ENCODE data around the gene TCOF1.

Gene TCOF1

DNA sequence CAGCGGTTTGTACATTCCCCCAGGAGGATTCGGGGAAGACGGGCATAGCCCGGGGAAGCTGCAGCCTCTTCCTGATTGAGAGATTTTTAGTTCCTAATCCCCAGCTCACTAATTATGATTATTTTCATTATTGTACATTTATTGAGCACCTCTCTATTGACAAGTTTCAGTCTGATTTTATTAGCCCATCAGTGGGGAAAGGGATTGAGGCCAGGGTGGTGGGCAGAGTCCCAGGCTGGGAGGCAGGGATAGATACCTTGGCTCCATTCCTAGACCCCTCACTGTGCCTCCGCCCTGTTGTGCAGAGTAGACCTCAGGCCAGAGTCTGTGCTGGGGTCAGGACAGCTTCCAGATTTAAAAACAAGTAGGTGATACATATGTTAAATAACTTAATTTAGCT, 27.2 kb downstream of the TCOF1 start:
- Mint-ChIP-seq H3K9me3 (no peaks in the 10 kb centered on the region), H3K4me3 (no peak overlapping the region), H3K27ac (no peak overlapping the region), H3K27me3 (no peaks in the 10 kb centered on the region), H3K4me1 (ENCODE audit: low read depth) (no peaks in the 10 kb centered on the region), H3K36me3 (ENCODE audit: low read depth) (peaks cover 100% of the 10 kb centered on the region)
- DNase-seq: no peak

DNA sequence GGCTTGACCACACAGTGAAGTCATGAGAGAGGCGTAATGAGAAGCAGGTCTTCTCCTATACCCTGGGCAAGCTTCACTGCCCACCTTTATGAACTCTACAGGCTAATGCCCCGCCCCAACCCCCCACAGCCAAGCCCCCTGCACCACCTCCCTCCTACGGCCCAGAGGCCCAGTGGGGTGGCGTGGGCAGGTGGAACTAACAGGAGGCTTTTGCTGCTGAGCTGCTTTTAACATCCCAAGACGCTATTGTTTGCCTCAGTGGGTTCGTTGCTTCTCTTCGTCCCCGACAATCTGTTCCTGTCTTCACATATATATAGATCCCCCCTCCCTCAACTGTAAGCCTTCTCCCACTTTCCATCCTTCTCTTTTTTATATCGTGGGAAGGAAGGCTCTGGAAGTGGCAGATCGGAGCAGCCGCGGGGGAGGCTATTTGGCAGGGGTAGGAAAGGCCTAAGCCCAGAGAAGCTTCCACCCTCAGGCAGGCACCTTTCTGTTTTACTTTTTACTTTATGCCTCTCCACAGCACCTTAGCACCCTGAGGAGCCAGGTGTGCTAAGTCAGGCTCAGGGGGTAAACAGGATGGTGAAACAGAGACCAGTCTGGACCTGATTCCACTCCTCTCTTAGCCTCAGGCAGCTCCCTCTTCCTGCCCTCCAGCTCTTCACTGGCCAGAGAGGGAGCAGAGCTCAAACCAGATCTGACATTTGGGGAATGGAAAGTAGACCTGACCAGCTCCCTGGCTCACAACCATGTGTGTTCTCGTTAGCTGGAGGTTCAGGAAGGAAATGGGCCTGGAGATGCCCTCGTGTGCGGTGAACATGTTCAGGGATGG, 28.7 kb downstream of the TCOF1 start:
- H3K27ac Mint-ChIP-seq: peak overlapping the region; percentile 35
- H3K9me3 Mint-ChIP-seq: no peaks in the 10 kb centered on the region
- H3K36me3 Mint-ChIP-seq (ENCODE audit: low read depth): peaks cover 100% of the 10 kb centered on the region

DNA sequence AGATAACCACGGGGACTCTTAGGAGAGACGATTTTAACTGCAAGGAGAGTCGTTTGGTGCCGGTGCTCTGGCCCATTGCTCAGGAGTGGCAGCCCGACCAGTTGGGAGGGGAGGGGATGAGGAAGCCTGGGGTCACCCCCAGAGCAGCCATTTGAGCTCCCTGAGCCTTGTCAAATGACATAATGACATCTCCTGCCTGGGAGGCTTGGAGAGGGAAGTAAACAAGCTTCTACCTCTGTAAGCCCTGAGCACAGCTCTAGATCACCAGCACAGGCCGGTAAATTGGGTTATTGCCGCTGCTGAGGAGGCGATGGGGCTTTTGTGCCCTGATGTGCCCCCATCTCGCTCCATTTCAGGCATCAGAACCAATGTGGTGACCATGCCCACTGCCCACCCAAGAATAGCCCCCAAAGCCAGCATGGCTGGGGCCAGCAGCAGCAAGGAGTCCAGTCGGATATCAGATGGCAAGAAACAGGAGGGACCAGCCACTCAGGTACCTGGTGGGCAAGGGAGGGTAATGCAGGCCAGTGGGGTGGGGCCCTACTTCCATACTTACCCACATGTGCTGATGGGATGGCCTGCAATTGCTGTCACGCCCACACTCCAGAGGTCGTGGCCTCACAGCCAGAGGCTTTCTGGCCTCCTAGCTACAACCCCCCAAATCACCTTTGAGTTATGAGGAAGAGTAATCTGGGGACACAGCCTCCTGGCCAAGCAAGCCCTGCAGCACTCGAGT, 32.2 kb downstream of the TCOF1 start:
- peak overlapping the region; percentile 44 for H3K27ac Mint-ChIP-seq

More for the DNA sequence above, 28.7 kb downstream of the TCOF1 start:
- H3K4me1 Mint-ChIP-seq (ENCODE audit: low read depth): no peaks in the 10 kb centered on the region
- H3K4me3 Mint-ChIP-seq: no peak overlapping the region
- DNase-seq: no peak
- H3K27me3 Mint-ChIP-seq: no peaks in the 10 kb centered on the region

DNA sequence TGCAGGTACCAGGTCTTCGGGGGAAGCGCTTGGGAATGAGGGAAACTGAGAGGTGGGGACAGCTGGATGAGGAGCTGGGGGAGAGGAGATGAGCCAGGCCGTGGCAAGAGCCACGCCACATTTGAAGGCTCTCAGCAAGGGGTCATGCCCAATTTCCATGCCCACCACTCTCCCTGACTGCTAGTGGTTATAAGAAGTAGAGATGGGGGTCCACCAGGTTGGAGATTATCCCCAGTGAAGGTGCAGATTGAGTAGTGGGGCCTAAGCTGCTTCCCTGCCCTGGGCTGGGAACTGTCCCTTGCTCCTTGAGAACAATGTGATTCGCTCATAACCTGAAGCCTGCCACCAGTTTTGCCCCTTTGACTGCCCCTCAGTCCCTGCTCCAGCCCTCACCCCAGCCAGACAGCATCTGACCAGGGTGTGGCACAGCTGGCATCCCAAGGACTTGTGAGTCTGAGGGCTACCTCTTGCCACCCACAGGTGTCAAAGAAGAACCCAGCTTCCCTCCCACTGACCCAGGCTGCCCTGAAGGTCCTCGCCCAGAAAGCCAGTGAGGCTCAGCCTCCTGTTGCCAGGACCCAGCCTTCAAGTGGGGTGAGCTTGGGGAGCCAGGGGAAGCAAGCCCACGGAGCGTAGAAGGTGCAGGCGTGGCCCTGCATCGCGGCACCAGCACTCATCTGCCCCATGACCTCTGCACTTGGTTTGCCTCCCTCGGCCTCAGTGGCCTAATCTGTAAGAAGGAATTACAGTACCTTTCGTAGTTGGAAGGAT, 33.8 kb downstream of the TCOF1 start:
- H3K36me3 Mint-ChIP-seq (ENCODE audit: low read depth): peaks cover 99% of the 10 kb centered on the region
- H3K9me3 Mint-ChIP-seq: no peaks in the 10 kb centered on the region
- no peak for DNase-seq
- H3K27me3 Mint-ChIP-seq: no peaks in the 10 kb centered on the region
- H3K4me1 Mint-ChIP-seq (ENCODE audit: low read depth): peaks cover 1% of the 10 kb centered on the region
- peak overlapping the region; percentile 44 for H3K27ac Mint-ChIP-seq
- no peak overlapping the region for H3K4me3 Mint-ChIP-seq

More for the DNA sequence above, 32.2 kb downstream of the TCOF1 start:
- no peak for DNase-seq
- H3K9me3 Mint-ChIP-seq: no peaks in the 10 kb centered on the region
- no peak overlapping the region for H3K4me3 Mint-ChIP-seq
- H3K27me3 Mint-ChIP-seq: no peaks in the 10 kb centered on the region
- peaks cover 1% of the 10 kb centered on the region for H3K4me1 Mint-ChIP-seq (ENCODE audit: low read depth)
- peaks cover 100% of the 10 kb centered on the region for H3K36me3 Mint-ChIP-seq (ENCODE audit: low read depth)

DNA sequence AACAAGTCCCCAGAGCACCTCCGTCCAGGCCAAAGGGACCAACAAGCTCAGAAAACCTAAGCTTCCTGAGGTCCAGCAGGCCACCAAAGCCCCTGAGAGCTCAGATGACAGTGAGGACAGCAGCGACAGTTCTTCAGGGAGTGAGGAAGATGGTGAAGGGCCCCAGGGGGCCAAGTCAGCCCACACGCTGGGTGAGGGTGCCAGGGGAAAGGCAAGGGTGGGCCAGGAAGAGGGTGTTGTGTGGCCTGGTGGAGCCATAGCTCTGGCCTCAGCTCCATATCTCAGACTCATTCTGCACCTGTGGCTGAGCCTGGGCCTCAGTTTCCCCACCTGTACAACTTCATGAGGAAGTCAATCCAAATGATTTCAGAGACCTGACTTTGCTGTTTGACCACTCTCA, 34.5 kb downstream of the TCOF1 start:
- H3K4me1 Mint-ChIP-seq (ENCODE audit: low read depth): peaks cover 1% of the 10 kb centered on the region
- no peaks in the 10 kb centered on the region for H3K9me3 Mint-ChIP-seq
- peaks cover 99% of the 10 kb centered on the region for H3K36me3 Mint-ChIP-seq (ENCODE audit: low read depth)
- H3K27me3 Mint-ChIP-seq: no peaks in the 10 kb centered on the region
- no peak overlapping the region for H3K27ac Mint-ChIP-seq
- DNase-seq: no peak
- H3K4me3 Mint-ChIP-seq: no peak overlapping the region

DNA sequence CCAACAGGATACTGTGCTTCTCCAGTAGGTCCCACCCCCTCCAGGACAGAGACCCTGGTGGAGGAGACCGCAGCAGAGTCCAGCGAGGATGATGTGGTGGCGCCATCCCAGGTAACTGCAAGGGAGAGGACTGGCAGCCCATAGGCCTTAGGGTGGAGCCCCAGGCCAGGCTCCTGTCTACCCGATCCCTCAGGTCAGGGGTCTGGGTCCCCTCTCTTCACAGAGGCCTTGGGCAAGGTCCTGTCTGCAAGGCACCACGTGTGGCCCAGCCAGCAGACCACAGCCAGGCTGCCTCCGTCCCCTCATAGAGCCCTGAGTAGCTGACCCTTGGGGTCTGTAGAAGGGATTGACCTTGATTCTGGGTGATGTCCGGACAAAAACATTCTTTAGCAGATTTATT, 35.2 kb downstream of the TCOF1 start:
- DNase-seq: no peak
- Mint-ChIP-seq H3K4me3 (no peak overlapping the region), H3K4me1 (ENCODE audit: low read depth) (peaks cover 1% of the 10 kb centered on the region), H3K9me3 (no peaks in the 10 kb centered on the region), H3K36me3 (ENCODE audit: low read depth) (peaks cover 99% of the 10 kb centered on the region), H3K27me3 (no peaks in the 10 kb centered on the region), H3K27ac (no peak overlapping the region)

DNA sequence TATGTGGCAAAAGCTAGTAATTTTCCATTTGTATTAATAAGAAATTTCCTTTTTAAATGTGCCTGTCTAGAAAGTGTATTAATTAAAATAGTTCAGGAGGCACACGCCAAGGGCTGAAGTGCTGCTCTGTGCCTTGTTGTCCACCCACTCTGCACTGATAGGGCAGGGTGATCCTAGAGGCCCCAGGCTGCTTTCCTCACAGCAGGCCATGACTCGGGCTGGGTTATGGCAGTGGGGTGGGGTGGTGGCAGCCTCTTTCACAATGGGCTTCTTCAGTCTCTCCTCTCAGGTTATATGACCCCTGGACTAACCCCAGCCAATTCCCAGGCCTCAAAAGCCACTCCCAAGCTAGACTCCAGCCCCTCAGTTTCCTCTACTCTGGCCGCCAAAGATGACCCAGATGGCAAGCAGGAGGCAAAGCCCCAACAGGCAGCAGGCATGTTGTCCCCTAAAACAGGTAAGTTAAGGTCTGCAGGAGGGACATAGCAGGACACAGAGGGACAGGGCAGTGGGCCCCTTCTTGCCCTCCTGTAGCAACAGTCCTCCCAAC, 35.7 kb downstream of the TCOF1 start:
- Mint-ChIP-seq H3K27ac (peak overlapping the region; percentile 74), H3K4me3 (no peak overlapping the region), H3K9me3 (no peaks in the 10 kb centered on the region), H3K36me3 (ENCODE audit: low read depth) (peaks cover 99% of the 10 kb centered on the region), H3K4me1 (ENCODE audit: low read depth) (peaks cover 1% of the 10 kb centered on the region), H3K27me3 (no peaks in the 10 kb centered on the region)
- no peak for DNase-seq

DNA sequence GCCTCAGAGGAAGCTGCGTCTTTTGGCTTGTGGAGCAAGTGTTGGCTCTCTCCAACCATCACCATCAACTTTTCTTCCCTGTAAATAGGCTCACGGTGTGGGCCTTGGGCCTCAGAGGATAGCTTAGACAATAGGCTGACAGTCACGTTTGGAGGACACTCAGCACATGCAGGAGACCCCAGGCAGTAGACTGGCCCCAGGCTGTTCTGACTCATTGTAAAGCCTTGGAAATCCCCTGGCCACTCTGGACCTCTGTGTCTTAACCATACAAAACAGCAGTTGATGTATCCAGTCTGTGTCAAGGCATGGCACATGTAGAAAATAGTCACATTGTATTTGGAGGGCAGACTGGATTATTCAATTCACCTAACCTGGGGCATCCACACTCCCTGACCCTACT, 36.6 kb downstream of the TCOF1 start:
- H3K27ac Mint-ChIP-seq: peak overlapping the region; percentile 66
- DNase-seq: no peak
- H3K36me3 Mint-ChIP-seq (ENCODE audit: low read depth): peaks cover 99% of the 10 kb centered on the region

DNA sequence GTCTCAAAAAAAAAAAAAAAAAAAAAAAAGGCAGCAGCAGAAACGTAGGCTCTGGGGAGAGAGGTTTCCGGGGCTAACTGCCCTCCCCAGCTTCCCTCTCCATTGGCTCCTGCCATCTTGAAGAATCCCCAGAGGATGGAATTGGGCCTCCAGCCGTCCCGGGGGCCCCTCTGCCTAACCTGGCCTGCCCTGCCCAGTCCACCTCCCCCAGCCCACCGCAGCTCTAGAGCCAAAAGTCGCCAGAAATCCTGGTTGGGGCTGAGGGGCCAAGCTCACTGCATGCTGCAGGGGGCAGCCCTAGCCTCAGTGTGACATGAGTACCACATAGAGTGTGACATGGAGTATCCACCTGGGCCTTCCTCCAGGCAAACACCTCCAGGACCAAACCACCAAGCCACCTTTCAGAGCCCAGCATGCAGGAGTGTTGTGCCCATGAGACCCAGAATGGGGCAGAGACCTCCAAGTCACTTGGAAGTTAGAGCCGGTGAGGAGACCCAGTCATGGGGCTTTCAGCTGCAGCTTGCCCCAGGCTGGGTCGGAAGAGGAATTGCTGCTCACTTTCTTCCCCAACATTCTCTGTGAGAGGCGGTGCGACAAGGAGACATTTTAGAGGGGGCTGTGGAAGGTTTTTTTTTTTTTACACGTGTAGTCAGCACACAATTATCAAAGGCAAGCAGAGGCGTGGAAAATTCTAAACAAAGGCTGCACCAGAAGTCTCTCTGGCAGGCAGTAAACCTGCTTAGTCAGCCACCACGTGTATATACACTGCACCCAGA, 37.6 kb downstream of the TCOF1 start:
- Mint-ChIP-seq H3K27me3 (no peaks in the 10 kb centered on the region), H3K9me3 (no peaks in the 10 kb centered on the region), H3K4me1 (ENCODE audit: low read depth) (peaks cover 1% of the 10 kb centered on the region), H3K36me3 (ENCODE audit: low read depth) (peaks cover 99% of the 10 kb centered on the region), H3K27ac (peak overlapping the region; percentile 37), H3K4me3 (no peak overlapping the region)
- no peak for DNase-seq

More for the DNA sequence above, 36.6 kb downstream of the TCOF1 start:
- Mint-ChIP-seq H3K9me3 (no peaks in the 10 kb centered on the region), H3K27me3 (no peaks in the 10 kb centered on the region), H3K4me1 (ENCODE audit: low read depth) (peaks cover 1% of the 10 kb centered on the region), H3K4me3 (no peak overlapping the region)

DNA sequence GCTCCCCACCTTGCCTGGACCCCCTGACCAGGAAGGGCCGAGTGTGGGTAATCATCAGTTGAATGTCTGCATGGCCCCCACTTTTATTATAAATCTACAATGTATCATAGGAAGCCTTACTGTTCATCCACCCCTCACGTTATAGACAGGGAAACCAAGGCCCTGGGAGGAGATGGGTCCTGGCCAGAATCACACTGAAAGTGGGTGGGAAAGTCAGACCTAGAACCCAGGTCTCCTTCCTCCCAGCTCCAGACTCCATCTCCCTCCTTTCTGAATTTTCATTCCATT, 38.1 kb downstream of the TCOF1 start:
- Mint-ChIP-seq H3K27ac (peak overlapping the region; percentile 37), H3K4me1 (ENCODE audit: low read depth) (peaks cover 1% of the 10 kb centered on the region), H3K36me3 (ENCODE audit: low read depth) (peaks cover 99% of the 10 kb centered on the region), H3K9me3 (no peaks in the 10 kb centered on the region), H3K4me3 (no peak overlapping the region), H3K27me3 (no peaks in the 10 kb centered on the region)
- no peak for DNase-seq

DNA sequence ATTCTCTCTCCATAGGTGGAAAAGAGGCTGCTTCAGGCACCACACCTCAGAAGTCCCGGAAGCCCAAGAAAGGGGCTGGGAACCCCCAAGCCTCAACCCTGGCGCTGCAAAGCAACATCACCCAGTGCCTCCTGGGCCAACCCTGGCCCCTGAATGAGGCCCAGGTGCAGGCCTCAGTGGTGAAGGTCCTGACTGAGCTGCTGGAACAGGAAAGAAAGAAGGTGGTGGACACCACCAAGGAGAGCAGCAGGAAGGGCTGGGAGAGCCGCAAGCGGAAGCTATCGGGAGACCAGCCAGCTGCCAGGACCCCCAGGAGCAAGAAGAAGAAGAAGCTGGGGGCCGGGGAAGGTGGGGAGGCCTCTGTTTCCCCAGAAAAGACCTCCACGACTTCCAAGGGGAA, 38.8 kb downstream of the TCOF1 start:
- no peak for DNase-seq
- H3K27ac Mint-ChIP-seq: peak overlapping the region; percentile 37
- no peak overlapping the region for H3K4me3 Mint-ChIP-seq
- peaks cover 1% of the 10 kb centered on the region for H3K4me1 Mint-ChIP-seq (ENCODE audit: low read depth)
- H3K36me3 Mint-ChIP-seq (ENCODE audit: low read depth): peaks cover 99% of the 10 kb centered on the region
- H3K9me3 Mint-ChIP-seq: no peaks in the 10 kb centered on the region
- H3K27me3 Mint-ChIP-seq: no peaks in the 10 kb centered on the region

DNA sequence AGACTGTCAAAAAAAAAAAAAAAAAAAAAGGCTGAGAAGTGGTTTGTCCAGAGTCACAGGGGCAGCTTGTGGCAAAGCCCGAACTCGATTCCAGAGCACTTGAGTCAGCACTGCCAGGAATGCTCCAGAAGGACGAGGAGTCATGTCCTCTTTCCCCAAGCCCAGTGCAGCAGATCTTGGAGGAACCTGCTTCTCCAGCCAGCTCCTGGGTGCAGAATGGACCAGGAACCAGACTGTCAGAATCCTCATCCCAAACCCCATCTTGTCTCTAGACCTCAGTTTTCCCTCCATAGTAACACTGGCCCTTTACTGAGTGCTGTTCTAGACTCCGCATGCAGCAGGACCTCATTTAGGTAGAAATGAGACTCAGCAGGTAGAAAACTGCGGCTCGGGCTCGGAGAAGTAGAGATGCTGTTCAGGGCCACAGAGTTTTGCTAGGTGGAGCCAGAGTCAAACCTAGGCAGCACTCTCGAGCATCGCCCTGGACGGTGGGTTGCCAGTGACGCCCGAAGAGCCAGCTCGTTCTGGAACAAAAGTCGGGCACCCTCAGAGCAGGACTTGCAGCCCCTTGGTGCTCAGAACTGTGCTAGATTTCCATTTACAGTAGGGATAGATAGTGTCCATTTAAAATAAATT, 39.8 kb downstream of the TCOF1 start:
- DNase-seq: no peak
- Mint-ChIP-seq H3K36me3 (ENCODE audit: low read depth) (peaks cover 99% of the 10 kb centered on the region), H3K9me3 (no peaks in the 10 kb centered on the region), H3K4me1 (ENCODE audit: low read depth) (peaks cover 1% of the 10 kb centered on the region), H3K4me3 (no peak overlapping the region), H3K27me3 (no peaks in the 10 kb centered on the region), H3K27ac (peak overlapping the region; percentile 56)

DNA sequence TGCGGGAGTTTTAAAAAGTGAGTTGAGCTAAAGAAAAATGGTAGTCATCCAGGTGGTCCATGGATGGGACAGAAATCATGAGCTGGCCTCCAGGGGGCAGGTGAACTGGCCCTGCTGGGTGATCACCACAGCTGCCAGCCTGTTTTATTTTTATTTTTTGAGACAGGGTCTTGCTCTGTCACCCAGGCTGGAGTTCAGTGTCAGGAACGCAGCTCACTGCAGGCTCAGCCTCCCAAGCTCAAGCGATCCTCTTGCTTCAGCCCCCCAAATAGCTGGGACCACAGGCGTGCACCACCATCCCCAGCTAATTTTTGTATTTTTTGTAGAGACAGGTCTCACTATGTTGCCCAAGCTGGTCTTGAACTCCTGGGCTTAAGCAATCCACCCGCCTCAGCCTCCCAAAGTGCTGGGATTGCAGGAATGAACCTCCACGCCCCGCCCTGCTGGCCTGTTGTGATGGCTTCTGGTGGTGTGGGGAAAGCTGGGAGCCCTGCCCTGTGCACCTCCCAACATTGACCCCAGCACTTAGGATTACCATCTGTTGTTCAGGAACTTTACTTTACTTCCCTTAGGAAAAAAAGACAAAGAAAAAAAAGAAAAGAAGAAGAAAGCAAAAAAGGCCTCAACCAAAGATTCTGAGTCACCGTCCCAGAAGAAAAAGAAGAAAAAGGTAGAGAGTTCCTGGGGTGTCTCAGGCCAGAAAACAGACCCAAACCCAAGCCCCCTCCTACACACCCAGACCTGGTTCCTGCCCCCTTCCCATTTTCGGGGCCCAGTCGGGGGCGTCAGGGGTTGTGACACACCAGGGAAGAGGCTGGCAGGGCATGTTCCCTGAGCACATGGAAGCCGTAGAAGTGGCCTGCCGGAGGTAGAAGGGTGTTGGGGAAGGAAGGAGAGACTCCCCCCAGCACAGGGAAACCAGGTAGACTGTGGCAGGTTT, 40.6 kb downstream of the TCOF1 start:
- no peak overlapping the region for H3K4me3 Mint-ChIP-seq
- DNase-seq: no peak
- no peaks in the 10 kb centered on the region for H3K9me3 Mint-ChIP-seq
- H3K36me3 Mint-ChIP-seq (ENCODE audit: low read depth): peaks cover 99% of the 10 kb centered on the region
- peaks cover 1% of the 10 kb centered on the region for H3K4me1 Mint-ChIP-seq (ENCODE audit: low read depth)
- no peaks in the 10 kb centered on the region for H3K27me3 Mint-ChIP-seq
- peak overlapping the region; percentile 56 for H3K27ac Mint-ChIP-seq

Measured in activated T-cell treated with anti-CD3 and anti-CD28 coated beads, Interleukin-2, amount 50 U/mL, for 24 hours (primary cell).